GM12872 (cell line): ENCODE data around the gene IGSF9B.

Source experiments
- CTCF ChIP-seq: IDR thresholded peaks from 3 replicates; pipeline ENCODE4 v1.5.1; 2011; ENCODE audit warnings: low read depth, mild to moderate bottlenecking, low read length, moderate library complexity; ENCODE audit not compliant: insufficient read depth

Gene IGSF9B

GRCh38 chr11:133934096-133934495 lies 22.7 kb downstream of the IGSF9B start:
- TF ChIP-seq CTCF: no peak

- TF ChIP-seq CTCF: no peak
Observed at GRCh38 chr11:133931449-133932060, 25.2 kb downstream of the IGSF9B start.

GRCh38 chr11:133930767-133931448 lies 25.9 kb downstream of the IGSF9B start:
- 0 out of 3 replicates have a peak, but pooled peaks have one; percentile 14 for TF ChIP-seq CTCF

GRCh38 chr11:133930053-133930766 lies 26.6 kb downstream of the IGSF9B start:
- no peak for TF ChIP-seq CTCF

GRCh38 chr11:133929401-133930052 lies 27.2 kb downstream of the IGSF9B start:
- TF ChIP-seq CTCF: no peak

- TF ChIP-seq CTCF: no peak
Observed at GRCh38 chr11:133928628-133929059, 28.1 kb downstream of the IGSF9B start.
